ENCODE data around the gene RBSN.

RBSN gene

GRCh38 chr3:15112011-15112410 lies 13.1 kb upstream of the RBSN start:
- Mint-ChIP-seq H3K27me3 (ENCODE audit: low read depth) (peaks cover 22% of the 10 kb centered on the region), H3K4me3 (no peak overlapping the region), H3K27ac (no peak overlapping the region), H3K36me3 (ENCODE audit: low read depth) (no peaks in the 10 kb centered on the region), H3K9me3 (no peaks in the 10 kb centered on the region), H3K4me1 (ENCODE audit: low read depth) (peaks cover 4% of the 10 kb centered on the region)
- DNase-seq (ENCODE audit: low spot score), result no peak

- H3K4me3 Mint-ChIP-seq, result no peak overlapping the region
- no peaks in the 10 kb centered on the region for H3K36me3 Mint-ChIP-seq (ENCODE audit: low read depth)
- H3K27ac Mint-ChIP-seq, result no peak overlapping the region
- H3K4me1 Mint-ChIP-seq (ENCODE audit: low read depth), result peaks cover 4% of the 10 kb centered on the region
- no peaks in the 10 kb centered on the region for H3K9me3 Mint-ChIP-seq
- peaks cover 22% of the 10 kb centered on the region for H3K27me3 Mint-ChIP-seq (ENCODE audit: low read depth)
- no peak for DNase-seq (ENCODE audit: low spot score)
Measured at GRCh38 chr3:15110206-15110605, 11.3 kb upstream of the RBSN start.

- no peaks in the 10 kb centered on the region for H3K36me3 Mint-ChIP-seq (ENCODE audit: low read depth)
- no peak overlapping the region for H3K27ac Mint-ChIP-seq
- no peak for DNase-seq (ENCODE audit: low spot score)
- H3K4me3 Mint-ChIP-seq, result no peak overlapping the region
- no peaks in the 10 kb centered on the region for H3K9me3 Mint-ChIP-seq
- peaks cover 18% of the 10 kb centered on the region for H3K27me3 Mint-ChIP-seq (ENCODE audit: low read depth)
- H3K4me1 Mint-ChIP-seq (ENCODE audit: low read depth), result peaks cover 4% of the 10 kb centered on the region
Measured at GRCh38 chr3:15108869-15109268, 9.9 kb upstream of the RBSN start.

- peaks cover 4% of the 10 kb centered on the region for H3K4me1 Mint-ChIP-seq (ENCODE audit: low read depth)
- H3K27ac Mint-ChIP-seq, result no peak overlapping the region
- no peaks in the 10 kb centered on the region for H3K36me3 Mint-ChIP-seq (ENCODE audit: low read depth)
- H3K4me3 Mint-ChIP-seq, result no peak overlapping the region
- DNase-seq (ENCODE audit: low spot score), result peak; percentile 66
- peaks cover 14% of the 10 kb centered on the region for H3K27me3 Mint-ChIP-seq (ENCODE audit: low read depth)
- H3K9me3 Mint-ChIP-seq, result no peaks in the 10 kb centered on the region
Measured at GRCh38 chr3:15108082-15108545, 9.2 kb upstream of the RBSN start.

GRCh38 chr3:15107075-15107947 lies 8.4 kb upstream of the RBSN start:
- Mint-ChIP-seq H3K4me3 (no peak overlapping the region), H3K4me1 (ENCODE audit: low read depth) (peaks cover 5% of the 10 kb centered on the region), H3K27me3 (ENCODE audit: low read depth) (peaks cover 13% of the 10 kb centered on the region), H3K27ac (peak overlapping the region; percentile 13), H3K36me3 (ENCODE audit: low read depth) (no peaks in the 10 kb centered on the region), H3K9me3 (no peaks in the 10 kb centered on the region)
- DNase-seq (ENCODE audit: low spot score), result no peak

GRCh38 chr3:15102836-15103235 lies 3.9 kb upstream of the RBSN start:
- H3K27me3 Mint-ChIP-seq (ENCODE audit: low read depth), result peaks cover 2% of the 10 kb centered on the region
- no peak overlapping the region for H3K4me3 Mint-ChIP-seq
- DNase-seq (ENCODE audit: low spot score), result no peak
- peaks cover 3% of the 10 kb centered on the region for H3K36me3 Mint-ChIP-seq (ENCODE audit: low read depth)
- H3K27ac Mint-ChIP-seq, result no peak overlapping the region
- H3K4me1 Mint-ChIP-seq (ENCODE audit: low read depth), result peaks cover 13% of the 10 kb centered on the region
- H3K9me3 Mint-ChIP-seq, result no peaks in the 10 kb centered on the region

GRCh38 chr3:15102256-15102655 lies 3.3 kb upstream of the RBSN start:
- H3K4me3 Mint-ChIP-seq, result no peak overlapping the region
- DNase-seq (ENCODE audit: low spot score), result no peak
- peaks cover 2% of the 10 kb centered on the region for H3K27me3 Mint-ChIP-seq (ENCODE audit: low read depth)
- H3K36me3 Mint-ChIP-seq (ENCODE audit: low read depth), result peaks cover 4% of the 10 kb centered on the region
- no peaks in the 10 kb centered on the region for H3K9me3 Mint-ChIP-seq
- H3K27ac Mint-ChIP-seq, result no peak overlapping the region
- H3K4me1 Mint-ChIP-seq (ENCODE audit: low read depth), result peaks cover 16% of the 10 kb centered on the region

- Mint-ChIP-seq H3K9me3 (no peaks in the 10 kb centered on the region), H3K27ac (peak overlapping the region; percentile 94), H3K4me3 (peak overlapping the region; percentile 87), H3K36me3 (ENCODE audit: low read depth) (peaks cover 20% of the 10 kb centered on the region), H3K27me3 (ENCODE audit: low read depth) (no peaks in the 10 kb centered on the region), H3K4me1 (ENCODE audit: low read depth) (peaks cover 20% of the 10 kb centered on the region)
- DNase-seq (ENCODE audit: low spot score), result peak; percentile 23
Measured at GRCh38 chr3:15099364-15100098, 583 bp upstream of the RBSN start.

GRCh38 chr3:15097891-15098290 lies 1.1 kb downstream of the RBSN start:
- Mint-ChIP-seq H3K4me3 (peak overlapping the region; percentile 87), H3K27ac (peak overlapping the region; percentile 94), H3K27me3 (ENCODE audit: low read depth) (no peaks in the 10 kb centered on the region), H3K4me1 (ENCODE audit: low read depth) (peaks cover 20% of the 10 kb centered on the region), H3K9me3 (no peaks in the 10 kb centered on the region), H3K36me3 (ENCODE audit: low read depth) (peaks cover 25% of the 10 kb centered on the region)
- DNase-seq (ENCODE audit: low spot score), result peak; percentile 38

GRCh38 chr3:15096046-15096445 lies 2.9 kb downstream of the RBSN start:
- H3K27me3 Mint-ChIP-seq (ENCODE audit: low read depth), result no peaks in the 10 kb centered on the region
- DNase-seq (ENCODE audit: low spot score), result no peak
- H3K4me1 Mint-ChIP-seq (ENCODE audit: low read depth), result peaks cover 18% of the 10 kb centered on the region
- no peaks in the 10 kb centered on the region for H3K9me3 Mint-ChIP-seq
- peaks cover 29% of the 10 kb centered on the region for H3K36me3 Mint-ChIP-seq (ENCODE audit: low read depth)
- no peak overlapping the region for H3K27ac Mint-ChIP-seq
- H3K4me3 Mint-ChIP-seq, result no peak overlapping the region

- Mint-ChIP-seq H3K4me1 (ENCODE audit: low read depth) (peaks cover 13% of the 10 kb centered on the region), H3K9me3 (no peaks in the 10 kb centered on the region), H3K4me3 (no peak overlapping the region), H3K36me3 (ENCODE audit: low read depth) (peaks cover 41% of the 10 kb centered on the region), H3K27ac (no peak overlapping the region), H3K27me3 (ENCODE audit: low read depth) (no peaks in the 10 kb centered on the region)
- DNase-seq (ENCODE audit: low spot score), result no peak
Measured at GRCh38 chr3:15094187-15094875, 4.6 kb downstream of the RBSN start.

- Mint-ChIP-seq H3K27me3 (ENCODE audit: low read depth) (no peaks in the 10 kb centered on the region), H3K4me3 (no peak overlapping the region), H3K36me3 (ENCODE audit: low read depth) (peaks cover 41% of the 10 kb centered on the region), H3K9me3 (no peaks in the 10 kb centered on the region), H3K27ac (no peak overlapping the region), H3K4me1 (ENCODE audit: low read depth) (peaks cover 5% of the 10 kb centered on the region)
- no peak for DNase-seq (ENCODE audit: low spot score)
Measured at GRCh38 chr3:15092686-15093085, 6.3 kb downstream of the RBSN start.

- peaks cover 45% of the 10 kb centered on the region for H3K36me3 Mint-ChIP-seq (ENCODE audit: low read depth)
- no peaks in the 10 kb centered on the region for H3K9me3 Mint-ChIP-seq
- DNase-seq (ENCODE audit: low spot score), result no peak
- peaks cover 4% of the 10 kb centered on the region for H3K4me1 Mint-ChIP-seq (ENCODE audit: low read depth)
- no peaks in the 10 kb centered on the region for H3K27me3 Mint-ChIP-seq (ENCODE audit: low read depth)
- no peak overlapping the region for H3K27ac Mint-ChIP-seq
- H3K4me3 Mint-ChIP-seq, result no peak overlapping the region
Measured at GRCh38 chr3:15091575-15091974, 7.4 kb downstream of the RBSN start.

GRCh38 chr3:15089201-15089600 lies 9.7 kb downstream of the RBSN start:
- Mint-ChIP-seq H3K9me3 (no peaks in the 10 kb centered on the region), H3K4me3 (no peak overlapping the region), H3K27me3 (ENCODE audit: low read depth) (no peaks in the 10 kb centered on the region), H3K36me3 (ENCODE audit: low read depth) (peaks cover 45% of the 10 kb centered on the region), H3K4me1 (ENCODE audit: low read depth) (no peaks in the 10 kb centered on the region), H3K27ac (no peak overlapping the region)
- DNase-seq (ENCODE audit: low spot score), result no peak

Data from T-helper 2 cell treated with Interferon-gamma antibody and Interleukin-4, amounts not matched to agents 5 μg/mL and 100 μg/mL, for 36 hours (primary cell).